Activated naive CD4-positive, alpha-beta T cell treated with anti-CD3 and anti-CD28 coated beads, Interleukin-2, amount 50 U/mL, for 72 hours (primary cell): ENCODE results near the gene CTNND1. TPM values are rescaled to one million over a fixed set of nuclear protein-coding genes. Genes with fewer than 3 reads are reported as not detected.

Source experiments
- total RNA-seq, 2 donors: library from RNA; stranded (reverse); gene quantifications; one replicate each; pipeline ENCODE4 v1.2.3, GENCODE V29; 2022

The CTNND1 gene
- total RNA-seq, 2 donors from 2014 or later, result 10.4 to 19.7 TPM

Other genes starting within 250 kb of the CTNND1 start
- 10 to 100 TPM; 11.4 to 26.0 TPM for gene SLC43A1, start 246.1 kb upstream of the CTNND1 start, total RNA-seq
- 10 to 100 TPM; 86.8 to 90.1 TPM for gene TIMM10, start 231.0 kb upstream of the CTNND1 start, total RNA-seq
- gene SMTNL1, start 224.2 kb upstream of the CTNND1 start, total RNA-seq, result not detected
- 100 to 1,000 TPM; 122 to 188 TPM for gene UBE2L6, start 194.1 kb upstream of the CTNND1 start, total RNA-seq
- gene SERPING1, start 164.1 kb upstream of the CTNND1 start, total RNA-seq, result 1 to 10 TPM in 1 of 2 donors, not detected in 1; 1.6 TPM
- gene YPEL4, start 111.9 kb upstream of the CTNND1 start, total RNA-seq, result 1 to 10 TPM in 1 of 2 donors, not detected in 1; 1.4 TPM
- gene CLP1, start 104.0 kb upstream of the CTNND1 start, total RNA-seq, result 10 to 100 TPM; 15.5 to 23.5 TPM
- 10 to 100 TPM; 49.5 to 59.6 TPM for gene ZDHHC5, start 93.7 kb upstream of the CTNND1 start, total RNA-seq
- 10 to 100 TPM; 10.6 to 11.2 TPM for gene MED19, start 49.6 kb upstream of the CTNND1 start, total RNA-seq
- gene TMX2, start 49.2 kb upstream of the CTNND1 start, total RNA-seq, result 10 to 100 TPM; 51.1 to 52.7 TPM
- gene SELENOH, start 20.3 kb upstream of the CTNND1 start, total RNA-seq, result 100 to 1,000 TPM; 156 to 237 TPM
- not detected for gene BTBD18, start 10.0 kb upstream of the CTNND1 start, total RNA-seq